ENCODE data around the gene TAF10. TPM values are rescaled to one million over a fixed set of nuclear protein-coding genes. Genes with fewer than 3 reads are reported as not detected.

Gene TAF10
- total RNA-seq, 1 donor from 2014 or later, result 10.2 TPM

DNA sequence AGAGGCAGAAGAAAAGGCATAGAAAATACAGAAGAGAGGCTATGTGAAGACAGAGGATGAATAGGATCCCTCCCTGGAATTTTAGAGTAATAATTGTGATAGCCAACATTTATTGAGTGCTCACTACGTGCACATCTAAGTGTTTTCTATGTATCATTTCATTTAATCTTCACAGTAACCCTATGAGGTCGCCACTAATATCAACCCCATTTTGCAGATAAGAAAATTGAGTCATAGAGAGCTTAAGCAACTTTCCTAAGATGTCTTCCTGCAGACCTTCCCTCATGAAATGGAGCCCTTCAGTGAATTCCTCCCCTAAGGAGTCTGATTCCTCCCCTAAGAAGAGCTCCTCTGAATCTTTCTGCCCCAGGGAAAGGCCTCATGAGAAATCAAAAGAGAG is 46.7 kb downstream of the TAF10 start:
- no peak for DNase-seq (ENCODE audit: low spot score in 2 of 2)
- FAIRE-seq, result no peak

DNA sequence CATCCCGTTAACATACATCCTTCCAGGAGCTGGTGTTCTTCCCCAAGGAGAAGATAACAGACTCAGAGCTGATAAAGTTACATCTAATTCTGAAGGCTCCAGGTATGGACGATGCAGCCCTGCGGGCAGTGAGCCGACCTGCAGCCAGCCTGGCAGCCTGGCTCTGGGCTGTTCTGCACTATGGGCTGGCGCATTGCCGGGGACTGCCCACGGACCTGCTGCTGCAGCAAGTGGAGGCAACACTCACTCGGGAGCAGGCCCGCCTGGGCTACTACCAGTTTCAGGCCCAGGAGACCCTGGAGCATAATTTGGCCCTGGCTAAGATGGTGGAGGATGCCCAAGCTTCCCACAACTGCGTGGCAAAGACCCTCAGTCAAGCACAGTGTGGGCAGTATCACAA is 48.3 kb downstream of the TAF10 start:
- DNase-seq (ENCODE audit: low spot score in 2 of 2), result no peak
- FAIRE-seq, result no peak

DNA sequence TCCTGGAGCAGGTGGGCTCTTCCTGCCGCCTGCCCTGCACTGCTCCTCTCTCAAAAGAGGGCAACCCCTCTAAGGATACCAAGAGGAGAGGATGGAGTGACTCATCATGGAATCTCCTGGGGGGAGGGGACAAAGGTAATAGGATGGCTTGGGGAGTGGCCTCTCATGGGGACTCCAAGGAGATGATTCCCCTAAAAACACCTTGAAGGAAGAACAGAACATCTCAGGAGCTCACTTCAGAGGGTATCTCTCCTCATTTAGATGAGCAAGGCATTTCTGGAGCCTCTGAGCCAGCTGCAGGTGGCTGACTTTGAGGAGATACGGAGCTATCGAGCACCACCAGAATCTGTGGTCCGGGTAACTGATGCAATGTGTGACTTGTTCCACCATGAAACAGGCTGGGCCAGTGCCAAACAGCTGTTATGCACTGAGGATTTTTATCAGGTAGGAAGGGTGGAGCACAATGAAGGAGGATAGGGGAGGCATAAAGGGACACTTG is 48.8 kb downstream of the TAF10 start:
- DNase-seq (ENCODE audit: low spot score in 2 of 2) (no peak), FAIRE-seq (no peak)

DNA sequence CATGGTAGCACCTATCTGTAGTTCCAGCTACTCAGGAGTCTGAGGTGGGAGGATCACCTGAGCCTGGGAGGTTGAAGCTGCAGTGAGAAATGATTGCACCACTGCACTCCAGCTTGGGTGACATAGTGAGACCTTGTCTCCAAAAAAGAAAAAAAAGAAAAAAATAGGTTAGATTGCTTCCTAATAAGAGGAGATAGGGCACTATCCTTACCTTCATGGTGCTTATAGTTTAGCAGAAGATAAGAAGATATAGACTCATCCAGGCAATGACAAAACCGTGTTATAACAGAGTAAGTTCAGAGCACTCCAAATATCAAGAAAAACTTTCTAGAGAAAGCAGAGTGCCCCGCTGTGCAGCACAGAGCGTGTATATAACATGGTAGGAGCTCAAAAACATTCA is 50.7 kb downstream of the TAF10 start:
- FAIRE-seq, result no peak

More for the DNA sequence above, 50.7 kb downstream of the TAF10 start:
- no peak for DNase-seq (ENCODE audit: low spot score in 2 of 2)

Other genes with a start within 250 kb of the TAF10 start
- 10.2 TPM for gene SMPD1, start 221.7 kb downstream of the TAF10 start, total RNA-seq
- 293 TPM for gene APBB1, start 193.1 kb downstream of the TAF10 start, total RNA-seq
- gene HPX, start 171.2 kb downstream of the TAF10 start, total RNA-seq, result 0.82 TPM
- 40.4 TPM for gene TRIM3, start 138.3 kb downstream of the TAF10 start, total RNA-seq
- gene ARFIP2, start 130.9 kb downstream of the TAF10 start, total RNA-seq, result 25.3 TPM
- gene TIMM10B, start 130.7 kb downstream of the TAF10 start, total RNA-seq, result 21.2 TPM
- 2.4 TPM for gene DNHD1, start 114.9 kb downstream of the TAF10 start, total RNA-seq
- gene RRP8, start 8.6 kb downstream of the TAF10 start, total RNA-seq, result 11.4 TPM
- 48.1 TPM for gene ILK, start 8.4 kb downstream of the TAF10 start, total RNA-seq
- 3.3 TPM for gene TPP1, start 7.2 kb upstream of the TAF10 start, total RNA-seq
- 38.3 TPM for gene DCHS1, start 43.6 kb upstream of the TAF10 start, total RNA-seq
- gene MRPL17, start 71.1 kb upstream of the TAF10 start, total RNA-seq, result 18.8 TPM
- 0.41 TPM for gene OR2AG2, start 159.8 kb upstream of the TAF10 start, total RNA-seq
- gene OR2AG1, start 170.8 kb upstream of the TAF10 start, total RNA-seq, result not detected
- gene OR6A2, start 187.5 kb upstream of the TAF10 start, total RNA-seq, result 0.41 TPM
- gene OR10A5, start 233.5 kb upstream of the TAF10 start, total RNA-seq, result not detected

All from frontal cortex (tissue), 4 donors.